Activated CD4-positive, alpha-beta memory T cell treated with anti-CD3 and anti-CD28 coated beads for 36 hours (primary cell): ENCODE measurements around the gene MSL3. TPM values are rescaled to one million over a fixed set of nuclear protein-coding genes. Genes with fewer than 3 reads are reported as not detected.

Source experiments
- CTCF ChIA-PET: fragments of 350-600 bp; sonication (Branson Sonifier 250); formaldehyde crosslinking; loops from one replicate; lab custom pipeline; 2021; ENCODE audit warnings: antibody characterized with exemption, inconsistent platforms; lab: Charles Lee
- POLR2A ChIA-PET: fragments of 350-600 bp; sonication (Branson Sonifier 250); formaldehyde crosslinking; loops from one replicate; lab custom pipeline; 2021; ENCODE audit warnings: antibody characterized with exemption; lab: Charles Lee
- DNase-seq: peaks from one replicate; pipeline ENCODE4 v3.0.0-alpha.2; 2020
- H3K27ac Mint-ChIP-seq: one replicate; pipeline ENCODE4 v1.8.0; 2021; ENCODE audit warnings: mixed read lengths
- H3K27me3 Mint-ChIP-seq: one replicate; pipeline ENCODE4 v1.8.0; 2021; ENCODE audit warnings: mixed read lengths
- H3K36me3 Mint-ChIP-seq: one replicate; pipeline ENCODE4 v1.8.0; 2021; ENCODE audit warnings: mixed read lengths
- H3K4me1 Mint-ChIP-seq: one replicate; pipeline ENCODE4 v1.8.0; 2021; ENCODE audit warnings: low read depth, mixed read lengths
- H3K4me3 Mint-ChIP-seq: one replicate; pipeline ENCODE4 v1.8.0; 2021; ENCODE audit warnings: mild to moderate bottlenecking, mixed read lengths
- H3K9me3 Mint-ChIP-seq: one replicate; pipeline ENCODE4 v1.8.0; 2021; ENCODE audit warnings: mixed read lengths
- intact Hi-C: fragments of 100-400 bp; cut with micrococcal nuclease; formaldehyde crosslinking; loops from one replicate; pipeline ENCODE4 v1.15.1; 2023
- total RNA-seq, 2 experiments: library from RNA; stranded (reverse); gene quantifications; one replicate each; pipeline ENCODE4 v1.2.3, GENCODE V29; 2021

MSL3 gene
- total RNA-seq, 2 experiments from 2014 or later = 45.3 to 47.0 TPM

GRCh38 chrX:11750694-11751093 lies 7.3 kb upstream of the MSL3 start:
- Mint-ChIP-seq H3K27me3 (peaks cover 1% of the 10 kb centered on the region), H3K4me1 (peaks cover 7% of the 10 kb centered on the region), H3K27ac (no peak overlapping the region), H3K4me3 (no peak overlapping the region), H3K36me3 (no peaks in the 10 kb centered on the region), H3K9me3 (no peaks in the 10 kb centered on the region)
- intact Hi-C loops = no loop called here
- no peak for DNase-seq
- ChIA-PET POLR2A (no interaction called here), CTCF (no interaction called here)

DNA sequence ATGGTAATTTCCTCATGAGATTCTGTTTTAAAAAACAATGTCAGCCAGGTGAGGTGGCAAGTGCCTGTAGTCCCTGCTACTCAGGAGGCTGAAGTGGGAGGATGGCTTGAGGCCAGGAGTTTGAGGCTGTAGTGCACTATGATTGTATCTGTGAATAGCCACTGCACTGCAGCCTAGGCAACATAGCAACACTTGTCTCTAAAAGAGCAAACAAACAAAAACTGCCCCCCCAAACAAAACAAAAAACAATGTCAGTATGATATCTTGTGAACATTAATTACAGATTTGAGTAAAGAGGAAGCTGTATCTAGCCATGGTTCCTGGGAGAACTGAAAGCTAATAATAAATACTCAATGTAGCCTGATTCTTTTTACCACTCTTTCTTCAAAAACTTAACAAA lies 6.8 kb upstream of the MSL3 start:
- DNase-seq = no peak
- H3K27ac Mint-ChIP-seq = no peak overlapping the region
- H3K36me3 Mint-ChIP-seq = no peaks in the 10 kb centered on the region
- ChIA-PET CTCF (no interaction called here), POLR2A (no interaction called here)
- intact Hi-C loops = no loop called here
- H3K27me3 Mint-ChIP-seq = peaks cover 1% of the 10 kb centered on the region
- H3K4me1 Mint-ChIP-seq = peaks cover 7% of the 10 kb centered on the region
- no peaks in the 10 kb centered on the region for H3K9me3 Mint-ChIP-seq
- H3K4me3 Mint-ChIP-seq = no peak overlapping the region

- intact Hi-C loops = no loop called here
- Mint-ChIP-seq H3K4me3 (no peak overlapping the region), H3K9me3 (no peaks in the 10 kb centered on the region), H3K27me3 (peaks cover 1% of the 10 kb centered on the region), H3K4me1 (peaks cover 16% of the 10 kb centered on the region), H3K27ac (no peak overlapping the region), H3K36me3 (no peaks in the 10 kb centered on the region)
- CTCF ChIA-PET = no interaction called here
- POLR2A ChIA-PET = no interaction called here
- no peak for DNase-seq
Observed at GRCh38 chrX:11753668-11754067, 4.4 kb upstream of the MSL3 start.

GRCh38 chrX:11754958-11755645 lies 2.9 kb upstream of the MSL3 start:
- Mint-ChIP-seq H3K36me3 (peaks cover 3% of the 10 kb centered on the region), H3K27ac (no peak overlapping the region), H3K4me3 (no peak overlapping the region), H3K4me1 (peaks cover 16% of the 10 kb centered on the region), H3K27me3 (peaks cover 1% of the 10 kb centered on the region), H3K9me3 (no peaks in the 10 kb centered on the region)
- DNase-seq = no peak
- ChIA-PET POLR2A (no interaction called here), CTCF (no interaction called here)
- intact Hi-C loops = no loop called here

DNA sequence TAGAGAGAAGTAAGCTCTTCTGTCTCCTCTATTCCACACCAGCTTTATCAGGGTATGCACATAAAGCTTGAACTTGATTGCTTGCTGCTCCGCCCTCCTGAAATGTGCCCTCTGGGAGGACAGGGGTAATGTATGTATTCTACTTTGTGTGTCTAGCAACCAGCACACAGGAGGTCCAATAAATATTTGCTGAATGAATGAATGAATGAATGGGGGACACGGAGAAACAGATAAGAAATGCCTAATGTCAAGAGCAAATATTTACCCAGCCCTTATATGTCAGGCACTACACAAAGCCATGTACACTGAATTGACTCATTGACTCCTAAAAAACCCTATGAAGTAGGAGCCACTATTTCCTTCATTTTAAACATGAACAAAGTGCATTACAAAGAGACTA lies 2.3 kb upstream of the MSL3 start:
- H3K36me3 Mint-ChIP-seq = peaks cover 6% of the 10 kb centered on the region
- intact Hi-C loops = no loop called here
- H3K4me3 Mint-ChIP-seq = no peak overlapping the region
- H3K4me1 Mint-ChIP-seq = peaks cover 12% of the 10 kb centered on the region
- ChIA-PET POLR2A (no interaction called here), CTCF (interaction anchor here (1.7 kb wide), 1 partner anchor 15 kb away, joined by 7 read pairs; no protein-coding TSS in a partner anchor)
- no peak for DNase-seq
- H3K27ac Mint-ChIP-seq = no peak overlapping the region
- H3K27me3 Mint-ChIP-seq = peaks cover 1% of the 10 kb centered on the region
- H3K9me3 Mint-ChIP-seq = no peaks in the 10 kb centered on the region

- no peaks in the 10 kb centered on the region for H3K9me3 Mint-ChIP-seq
- intact Hi-C loops = no loop called here
- peak overlapping the region; percentile 52 for H3K4me3 Mint-ChIP-seq
- peaks cover 12% of the 10 kb centered on the region for H3K36me3 Mint-ChIP-seq
- CTCF ChIA-PET = interaction anchor here (1.7 to 2.4 kb wide), 3 partner anchors 10 to 31 kb away, joined by 7 to 10 read pairs (median 9); no protein-coding TSS in a partner anchor
- POLR2A ChIA-PET = no interaction called here
- peaks cover 1% of the 10 kb centered on the region for H3K27me3 Mint-ChIP-seq
- no peak overlapping the region for H3K27ac Mint-ChIP-seq
- H3K4me1 Mint-ChIP-seq = peaks cover 9% of the 10 kb centered on the region
- DNase-seq = no peak
Observed at GRCh38 chrX:11756354-11757318, 1.4 kb upstream of the MSL3 start.

- peaks cover 13% of the 10 kb centered on the region for H3K4me1 Mint-ChIP-seq
- intact Hi-C loops = no loop called here
Observed at GRCh38 chrX:11757397-11757718, 679 bp upstream of the MSL3 start.

DNA sequence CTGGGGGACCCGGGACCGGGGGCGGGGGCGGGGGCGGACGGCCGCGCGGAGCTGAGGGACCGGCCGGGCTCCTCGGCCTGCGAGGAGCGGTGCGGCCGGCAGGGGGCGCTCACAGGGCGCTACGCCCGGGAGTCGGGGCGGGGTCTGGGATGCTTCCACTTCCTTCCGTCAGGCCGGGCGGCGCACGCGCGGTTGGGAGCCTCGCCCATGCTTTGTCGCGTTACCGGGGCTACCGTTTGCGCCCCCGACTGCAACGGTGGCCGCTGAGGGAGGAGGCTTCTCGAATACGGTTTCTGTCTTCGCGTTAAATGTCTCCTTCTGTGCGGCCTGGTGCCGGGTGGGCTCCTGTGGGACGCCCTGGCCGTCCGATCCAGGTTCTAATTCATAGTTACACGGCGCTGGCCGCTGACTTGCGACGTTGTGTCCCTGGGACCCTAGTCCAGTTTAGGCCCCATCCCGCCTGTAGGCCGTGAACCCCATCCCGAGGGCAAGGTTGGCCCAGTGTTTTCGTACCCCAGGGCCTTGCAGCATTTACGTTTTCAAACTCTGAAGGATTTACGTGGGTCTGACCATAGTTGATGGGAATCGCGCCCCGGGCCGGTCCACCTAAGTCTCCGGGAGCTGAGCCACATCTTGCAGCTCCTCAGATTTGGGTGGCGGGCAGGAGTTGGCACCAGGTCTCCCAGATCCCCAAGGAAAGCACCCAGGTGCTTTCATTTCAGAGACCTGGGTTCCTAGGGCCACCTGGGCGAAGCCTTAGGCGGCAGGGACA lies 549 bp downstream of the MSL3 start:
- Mint-ChIP-seq H3K36me3 (peaks cover 28% of the 10 kb centered on the region), H3K4me3 (peak overlapping the region; percentile 95), H3K9me3 (no peaks in the 10 kb centered on the region), H3K27ac (peak overlapping the region; percentile 99), H3K4me1 (peaks cover 23% of the 10 kb centered on the region), H3K27me3 (peaks cover under 1% of the 10 kb centered on the region)
- ChIA-PET CTCF (interaction anchor here (0.6 to 2.4 kb wide), 5 partner anchors 8 to 29 kb away, joined by 3 to 10 read pairs (median 4); no protein-coding TSS in a partner anchor), POLR2A (interaction anchor here (1.0 to 1.3 kb wide), 2 partner anchors 9 to 10 kb away, joined by 3 to 4 read pairs; no protein-coding TSS in a partner anchor)
- DNase-seq = peak; percentile 92
- intact Hi-C loops = loop anchor here (1.0 to 2.0 kb wide), 3 partner anchors 12 to 226 kb away; no protein-coding TSS in a partner anchor

More at GRCh38 chrX:11757397-11757718, 679 bp upstream of the MSL3 start:
- DNase-seq = no peak
- no peaks in the 10 kb centered on the region for H3K9me3 Mint-ChIP-seq
- peak overlapping the region; percentile 52 for H3K4me3 Mint-ChIP-seq
- no peak overlapping the region for H3K27ac Mint-ChIP-seq
- H3K36me3 Mint-ChIP-seq = peaks cover 19% of the 10 kb centered on the region
- POLR2A ChIA-PET = no interaction called here
- H3K27me3 Mint-ChIP-seq = peaks cover 1% of the 10 kb centered on the region
- CTCF ChIA-PET = interaction anchor here (0.7 to 2.4 kb wide), 4 partner anchors 9 to 34 kb away, joined by 3 to 10 read pairs (median 8); no protein-coding TSS in a partner anchor

DNA sequence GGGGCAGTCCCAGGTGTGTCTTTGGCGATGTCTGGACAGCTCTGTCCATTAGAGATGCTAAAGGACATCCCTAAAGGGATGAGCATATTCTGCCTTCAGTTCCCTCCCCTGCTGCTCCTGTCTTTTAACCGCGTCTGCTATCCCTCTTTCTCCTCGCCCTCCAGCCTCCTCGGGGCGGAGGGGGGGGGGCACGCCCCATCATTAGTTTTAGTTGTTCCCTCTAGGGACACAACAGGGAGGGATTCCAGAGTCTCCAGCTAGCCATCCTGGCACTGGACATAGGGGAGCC lies 1.1 kb downstream of the MSL3 start:
- Mint-ChIP-seq H3K4me3 (peak overlapping the region; percentile 95), H3K4me1 (peaks cover 28% of the 10 kb centered on the region), H3K27me3 (no peaks in the 10 kb centered on the region), H3K27ac (peak overlapping the region; percentile 99), H3K36me3 (peaks cover 33% of the 10 kb centered on the region), H3K9me3 (no peaks in the 10 kb centered on the region)
- no peak for DNase-seq
- POLR2A ChIA-PET = interaction anchor here (1.0 to 1.3 kb wide), 2 partner anchors 8 to 9 kb away, joined by 3 to 4 read pairs; no protein-coding TSS in a partner anchor
- CTCF ChIA-PET = interaction anchor here (0.6 to 0.9 kb wide), 2 partner anchors 9 to 15 kb away, joined by 3 to 4 read pairs; no protein-coding TSS in a partner anchor
- intact Hi-C loops = loop anchor here (1.0 to 2.0 kb wide), 2 partner anchors 33 to 226 kb away; no protein-coding TSS in a partner anchor

DNA sequence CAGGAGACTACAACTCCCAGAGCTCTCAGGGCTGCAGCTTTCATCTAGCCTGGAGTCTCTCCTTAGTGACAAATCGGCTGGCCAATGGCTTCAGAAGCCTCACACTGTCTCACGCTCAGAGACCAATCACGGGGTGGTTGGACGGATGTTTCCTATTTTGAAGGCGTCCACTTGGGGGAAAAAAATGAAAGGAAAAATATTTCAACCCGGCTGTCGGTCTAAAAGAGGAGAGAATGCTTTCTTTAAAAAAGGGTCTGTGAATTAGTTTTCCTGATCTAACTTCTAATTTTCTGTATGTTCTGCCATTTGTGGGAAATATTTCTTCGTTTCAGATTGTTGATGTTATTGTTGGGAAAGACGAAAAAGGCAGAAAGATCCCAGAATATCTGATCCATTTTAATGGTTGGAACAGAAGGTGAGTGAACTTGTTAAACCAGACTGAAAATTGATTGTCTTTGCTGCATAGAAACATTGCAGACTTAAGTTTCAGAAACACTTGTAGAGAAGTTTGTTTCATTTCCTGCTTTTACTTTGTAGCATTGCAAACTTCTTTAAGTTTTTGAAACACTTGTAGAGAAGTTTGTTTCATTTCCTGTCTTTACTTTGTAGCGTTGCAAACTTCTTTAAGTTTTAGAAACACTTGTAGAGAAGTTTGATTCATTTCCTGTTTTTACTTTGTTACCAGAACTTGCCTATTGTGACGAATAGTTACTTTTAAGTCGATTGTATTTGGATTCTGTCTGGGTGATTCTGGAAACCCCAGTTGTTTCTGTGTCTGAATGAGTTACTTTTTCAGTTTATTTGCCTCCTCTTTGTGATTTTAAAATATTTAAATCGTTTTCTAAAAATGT lies 1.6 kb downstream of the MSL3 start:
- Mint-ChIP-seq H3K27me3 (no peaks in the 10 kb centered on the region), H3K36me3 (peaks cover 39% of the 10 kb centered on the region), H3K27ac (peak overlapping the region; percentile 99), H3K4me3 (peak overlapping the region; percentile 95), H3K9me3 (no peaks in the 10 kb centered on the region), H3K4me1 (peaks cover 34% of the 10 kb centered on the region)
- peak; percentile 79 for DNase-seq
- intact Hi-C loops = loop anchor here (1.0 to 10.0 kb wide), 5 partner anchors 33 to 1665 kb away; partner anchors contain the start of gene HCCS
- CTCF ChIA-PET = interaction anchor here (0.6 to 0.9 kb wide), 2 partner anchors 8 to 14 kb away, joined by 3 to 4 read pairs; no protein-coding TSS in a partner anchor
- POLR2A ChIA-PET = interaction anchor here (1.0 kb wide), 1 partner anchor 9 kb away, joined by 3 read pairs; no protein-coding TSS in a partner anchor
